ENCODE measurements around the gene FAM219A. TPM values are rescaled to one million over a fixed set of nuclear protein-coding genes. Genes with fewer than 3 reads are reported as not detected.
"Not testable (repeated sequence)": the region's sequence is repeated elsewhere in the genome, so short reads cannot be mapped to it uniquely, and the experiment has no call there.

FAM219A gene
- total RNA-seq, 4 donors from 2014 or later = 4.0 to 7.6 (median 5.2) TPM

GRCh38 chr9:34485822-34486221 lies 27.5 kb upstream of the FAM219A start:
- DNase-seq = no peak
- H3K4me3 ChIP-seq = no peak overlapping the region
- no peaks in the 10 kb centered on the region for H3K9me3 ChIP-seq
- 66 to 69% methylated on average over 6 of the region's 6 CpGs for WGBS, 2 donors
- H3K36me3 ChIP-seq = no peaks in the 10 kb centered on the region
- H3K27ac ChIP-seq = no peak overlapping the region
- H3K4me1 ChIP-seq = no peaks in the 10 kb centered on the region
- TF ChIP-seq POLR2A (IDR thresholded peaks at IDR 0.05) = no peak
- no peak for TF ChIP-seq CTCF (IDR thresholded peaks at IDR 0.05)
- peaks cover 0 to 24% (median 0%) of the 10 kb centered on the region in 4 donors for H3K27me3 ChIP-seq
- intact Hi-C loops (cut with DNase I) = no loop called here

GRCh38 chr9:34484678-34485077 lies 26.3 kb upstream of the FAM219A start:
- TF ChIP-seq CTCF (IDR thresholded peaks at IDR 0.05) (no peak), POLR2A (IDR thresholded peaks at IDR 0.05) (no peak)
- DNase-seq = no peak
- H3K9me3 ChIP-seq = no peaks in the 10 kb centered on the region
- no peaks in the 10 kb centered on the region for H3K4me1 ChIP-seq
- H3K27me3 ChIP-seq = peaks cover 0 to 20% (median 0%) of the 10 kb centered on the region in 4 donors
- no peak overlapping the region for H3K27ac ChIP-seq
- no peak overlapping the region for H3K4me3 ChIP-seq
- H3K36me3 ChIP-seq = no peaks in the 10 kb centered on the region
- intact Hi-C loops (cut with DNase I) = no loop called here

DNA sequence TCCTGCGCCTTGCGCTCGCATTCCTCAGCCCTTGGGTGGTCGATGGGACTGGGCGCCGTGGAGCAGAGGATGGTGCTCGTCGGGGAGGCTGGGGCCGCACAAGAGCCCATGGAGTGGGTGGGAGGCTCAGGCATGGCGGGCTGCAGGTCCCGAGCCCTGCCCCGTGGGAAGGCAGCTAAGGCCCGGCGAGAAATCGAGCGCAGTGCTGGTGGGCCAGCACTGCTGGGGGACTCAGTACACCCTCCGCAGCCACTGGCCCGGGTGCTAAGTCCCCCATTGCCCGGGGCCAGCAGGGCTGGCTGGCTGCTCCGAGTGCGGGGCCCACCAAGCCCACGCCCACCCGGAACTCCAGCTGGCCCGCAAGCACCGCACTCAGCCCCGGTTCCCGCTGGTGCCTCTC lies 24.4 kb upstream of the FAM219A start:
- WGBS, 2 donors = no CpG with 5 or more reads among the region's 27 CpGs
- H3K27ac ChIP-seq; H3K4me3 ChIP-seq; intact Hi-C loops (cut with DNase I); H3K4me1 ChIP-seq; H3K36me3 ChIP-seq; DNase-seq; H3K9me3 ChIP-seq; H3K27me3 ChIP-seq: not testable (repeated sequence)

- H3K27ac ChIP-seq; H3K9me3 ChIP-seq; H3K4me1 ChIP-seq; H3K27me3 ChIP-seq; DNase-seq; H3K4me3 ChIP-seq; intact Hi-C loops (cut with DNase I); H3K36me3 ChIP-seq: not testable (repeated sequence)
- WGBS, 2 donors = 68 to 72% methylated on average over 8 to 10 of the region's 13 CpGs
Measured at GRCh38 chr9:34481620-34482019, 23.2 kb upstream of the FAM219A start.

GRCh38 chr9:34479431-34479866 lies 21.1 kb upstream of the FAM219A start:
- WGBS, 2 donors = 47 to 52% methylated on average over 5 of the region's 5 CpGs
- Histone ChIP-seq H3K36me3 (no peaks in the 10 kb centered on the region), H3K4me1 (no peaks in the 10 kb centered on the region), H3K9me3 (no peaks in the 10 kb centered on the region), H3K27me3 (peaks cover 0 to 17% (median 0%) of the 10 kb centered on the region in 4 donors), H3K27ac (no peak overlapping the region), H3K4me3 (no peak overlapping the region)
- no peak for DNase-seq
- TF ChIP-seq CTCF (IDR thresholded peaks at IDR 0.05) (no peak), POLR2A (IDR thresholded peaks at IDR 0.05) (no peak)
- intact Hi-C loops (cut with DNase I) = no loop called here

- H3K27ac ChIP-seq = no peak overlapping the region
- no peaks in the 10 kb centered on the region for H3K4me1 ChIP-seq
- no peak overlapping the region for H3K4me3 ChIP-seq
- TF ChIP-seq CTCF (IDR thresholded peaks at IDR 0.05) (no peak), POLR2A (IDR thresholded peaks at IDR 0.05) (no peak)
- intact Hi-C loops (cut with DNase I) = no loop called here
- H3K36me3 ChIP-seq = no peaks in the 10 kb centered on the region
- no peaks in the 10 kb centered on the region for H3K9me3 ChIP-seq
- peaks cover 0 to 17% (median 0%) of the 10 kb centered on the region in 4 donors for H3K27me3 ChIP-seq
- WGBS, 2 donors = 37 to 70% methylated on average over 1 of the region's 1 CpG
- DNase-seq = no peak
Measured at GRCh38 chr9:34477541-34477940, 19.2 kb upstream of the FAM219A start.

Data from esophagus squamous epithelium (tissue), 5 donors.